SK-N-SH (cell line): ENCODE measurements around the gene SSX5. TPM values are rescaled to one million over a fixed set of nuclear protein-coding genes. Genes with fewer than 3 reads are reported as not detected.

Experiments used
- CTCF ChIA-PET: fragments of 300-600, 350-600 bp; formaldehyde crosslinking; extraction: SDS; loops from one replicate; lab custom pipeline; 2021; lab: Yijun Ruan, JAX
- POLR2A ChIA-PET: fragments of 350-600 bp; sonication (Branson Sonifier 250); formaldehyde crosslinking; extraction: SDS; loops from one replicate; lab custom pipeline; 2020; ENCODE audit warnings: antibody characterized with exemption, inconsistent platforms; lab: Yijun Ruan, JAX
- DNase-seq: peaks from one replicate; pipeline ENCODE4 v3.0.0; 2012
- H2AFZ ChIP-seq: fragments of 200-600 bp; sonication (generic); 2 replicates; pipeline ENCODE4 v1.8.1; 2016; ENCODE audit warnings: antibody characterized with exemption, mild to moderate bottlenecking, low read depth
- H3F3A ChIP-seq: fragments of 200-600 bp; sonication (generic); replicated peaks from 2 replicates; pipeline ENCODE3; 2016; ENCODE audit warnings: antibody characterized with exemption, mild to moderate bottlenecking; ENCODE audit not compliant: insufficient read depth
- H3K27ac ChIP-seq, 2 experiments: fragments of 200-500 bp in 1 of 2; fragments of 200-600 bp in 1 of 2; sonication (Bioruptor generic) in 1 of 2; sonication (generic), shearing (Covaris generic) in 1 of 2; 2 replicates each; pipeline versions ENCODE4 v1.5.1 to v1.6.1; 2014 to 2016; ENCODE audit warnings: low read depth in 2 of 2, inconsistent platforms in 1 of 2, low read length in 1 of 2, mild to moderate bottlenecking in 1 of 2, mixed read lengths in 1 of 2
- H3K27me3 ChIP-seq: fragments of 200-600 bp; sonication (generic), shearing (Covaris generic); 2 replicates; pipeline ENCODE4 v1.6.1; 2016; ENCODE audit warnings: mixed run types; ENCODE audit not compliant: insufficient read depth
- H3K36me3 ChIP-seq, 2 experiments: fragments of 200-500 bp in 1 of 2; fragments of 200-600 bp in 1 of 2; sonication (Bioruptor generic) in 1 of 2; sonication (generic) in 1 of 2; replicated peaks in 1 of 2; 2 replicates each; pipeline versions ENCODE3 to v1.5.1; 2014 to 2016; ENCODE audit warnings: low read length in 1 of 2, mild to moderate bottlenecking in 1 of 2; ENCODE audit not compliant: insufficient read depth in 2 of 2, control insufficient read depth in 1 of 2
- H3K4me1 ChIP-seq, 2 experiments: fragments of 200-500 bp in 1 of 2; fragments of 200-600 bp in 1 of 2; sonication (Bioruptor generic) in 1 of 2; sonication (generic), shearing (Covaris generic) in 1 of 2; 2 replicates each; pipeline versions ENCODE4 v1.5.1 to v1.6.1; 2014 to 2016; ENCODE audit warnings: low read depth in 1 of 2, low read length in 1 of 2, mixed run types in 1 of 2; ENCODE audit not compliant: insufficient read depth in 2 of 2, control insufficient read depth in 1 of 2
- H3K4me2 ChIP-seq: fragments of 200-600 bp; sonication (generic), shearing (Covaris generic); 2 replicates; pipeline ENCODE4 v1.6.1; 2017; ENCODE audit warnings: mixed run types
- H3K4me3 ChIP-seq, 2 experiments: fragments of 200-500 bp in 1 of 2; fragments of 200-600 bp in 1 of 2; sonication (Bioruptor generic) in 1 of 2; sonication (generic), shearing (Covaris generic) in 1 of 2; 2 replicates each; pipeline versions ENCODE4 v1.5.1 to v1.8.1; 2014 to 2016; ENCODE audit warnings: low read depth in 2 of 2, inconsistent platforms in 1 of 2, low read length in 1 of 2, mild to moderate bottlenecking in 1 of 2, mixed read lengths in 1 of 2, moderate library complexity in 1 of 2
- H3K79me2 ChIP-seq: fragments of 200-600 bp; sonication (generic); 2 replicates; pipeline ENCODE4 v1.8.1; 2017; ENCODE audit warnings: mild to moderate bottlenecking; ENCODE audit not compliant: insufficient read depth
- H3K9ac ChIP-seq: fragments of 200-600 bp; sonication (generic); 2 replicates; pipeline ENCODE4 v1.6.1; 2017; ENCODE audit warnings: mixed run types
- H3K9me2 ChIP-seq: fragments of 200-600 bp; sonication (generic); 2 replicates; pipeline ENCODE4 v1.6.1; 2017; ENCODE audit warnings: mixed run types
- H3K9me3 ChIP-seq: fragments of 200-600 bp; sonication (generic); 2 replicates; pipeline ENCODE4 v1.6.1; 2017; ENCODE audit warnings: mixed run types, mild to moderate bottlenecking, moderate library complexity
- H4K20me1 ChIP-seq: fragments of 200-600 bp; sonication (generic); 2 replicates; pipeline ENCODE4 v1.6.1; 2017; ENCODE audit warnings: mild to moderate bottlenecking, mixed run types; ENCODE audit not compliant: insufficient read depth
- ELF1 ChIP-seq: IDR thresholded peaks from 2 replicates; pipeline ENCODE4 v1.4.0; 2012
- EP300 ChIP-seq, 2 experiments: IDR thresholded peaks; 2 replicates each; pipeline versions ENCODE4 v1.4.0 to v1.6.1; 2012; ENCODE audit warnings: borderline replicate concordance in 1 of 2, low read depth in 1 of 2, low read length in 1 of 2
- FOXM1 ChIP-seq: IDR thresholded peaks from 2 replicates; pipeline ENCODE4 v1.4.0; 2012; ENCODE audit warnings: low read depth, mild to moderate bottlenecking
- GABPA ChIP-seq: IDR thresholded peaks from 2 replicates; pipeline ENCODE4 v1.4.0; 2012; ENCODE audit warnings: low read depth, mild to moderate bottlenecking
- GATA2 ChIP-seq: sonication (generic); formaldehyde crosslinking; IDR thresholded peaks from 2 replicates; pipeline ENCODE4 v1.5.0; 2020; ENCODE audit warnings: mild to moderate bottlenecking, missing genetic modification reagents
- JUND ChIP-seq: IDR thresholded peaks from 2 replicates; pipeline ENCODE4 v1.4.0; 2012
- NFIC ChIP-seq: IDR thresholded peaks from 2 replicates; pipeline ENCODE4 v1.4.0; 2012; ENCODE audit warnings: borderline replicate concordance
- NRF1 ChIP-seq: IDR thresholded peaks from 2 replicates; pipeline ENCODE4 v1.6.1; 2012; ENCODE audit warnings: low read depth, mild to moderate bottlenecking, low read length
- POLR2AphosphoS5 ChIP-seq: IDR thresholded peaks from 2 replicates; pipeline ENCODE4 v1.6.1; 2012; ENCODE audit warnings: low read depth, low read length
- RCOR1 ChIP-seq: fragments of 150-350 bp; IDR thresholded peaks from 2 replicates; pipeline ENCODE4 v1.6.1; 2017; ENCODE audit warnings: antibody characterized with exemption, low read length
- SIN3A ChIP-seq: IDR thresholded peaks from 2 replicates; pipeline ENCODE4 v1.6.1; 2012; ENCODE audit warnings: low read depth, mild to moderate bottlenecking, low read length, moderate library complexity, borderline replicate concordance
- SMC3 ChIP-seq: IDR thresholded peaks from 2 replicates; pipeline ENCODE4 v1.6.1; 2012; ENCODE audit warnings: low read depth, low read length, improper control_type of control experiment
- TAF1 ChIP-seq: IDR thresholded peaks from 2 replicates; pipeline ENCODE4 v1.6.1; 2012; ENCODE audit warnings: low read depth, mild to moderate bottlenecking, low read length, moderate library complexity, borderline replicate concordance
- TCF12 ChIP-seq: IDR thresholded peaks from 2 replicates; pipeline ENCODE4 v1.4.0; 2012
- TEAD4 ChIP-seq: IDR thresholded peaks from 2 replicates; pipeline ENCODE4 v1.4.0; 2012; ENCODE audit warnings: mild to moderate bottlenecking, borderline replicate concordance; ENCODE audit not compliant: insufficient read depth
- YY1 ChIP-seq: IDR thresholded peaks from 2 replicates; pipeline ENCODE4 v1.4.0; 2012; ENCODE audit warnings: low read depth, mild to moderate bottlenecking
- WGBS: methylation state at CpG from one replicate; pipeline ENCODE4 v1.1.6; 2017; ENCODE audit warnings: low lambda C conversion rate; 5-methylcytosine and 5-hydroxymethylcytosine counted together
- polyA plus RNA-seq, 3 experiments: library from polyadenylated mRNA; depleted of rRNA; stranded (reverse); fragments of >200 nt; gene quantifications; 2 replicates each; pipeline ENCODE4 v1.2.3, GENCODE V29; 2012
- TF ChIP-seq, protein P1 (sequence below): fragments of 200-600 bp; sonication (generic); IDR thresholded peaks from 2 replicates; pipeline ENCODE4 v1.6.1; 2017; ENCODE audit warnings: antibody characterized with exemption, mild to moderate bottlenecking, moderate library complexity
- TF ChIP-seq, protein P2 (sequence below): IDR thresholded peaks from 2 replicates; pipeline ENCODE4 v1.4.0; 2012; ENCODE audit warnings: low read depth

Gene SSX5
- polyA plus RNA-seq, 1 of the 3 experiments (the other 2 are of a cell fraction): 0.49 TPM

DNA sequence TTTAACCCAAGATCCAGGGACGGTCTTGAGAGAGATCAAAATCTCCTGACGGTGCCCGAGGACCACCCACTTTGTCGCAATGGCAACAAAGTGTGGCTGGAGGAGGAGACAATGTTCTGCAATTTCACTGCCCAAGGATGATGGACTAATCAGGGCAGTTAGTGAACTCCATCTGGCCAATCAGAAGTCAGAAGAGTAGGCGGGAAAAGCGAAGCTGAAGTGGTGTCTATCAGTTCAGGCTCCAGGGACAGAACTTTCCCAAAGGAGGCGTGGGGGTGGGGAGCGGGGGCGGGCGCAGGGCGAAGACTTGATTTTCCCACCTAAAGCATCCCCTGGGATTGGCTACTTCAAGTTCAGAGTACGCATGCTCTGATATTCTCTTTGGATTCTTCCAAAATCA lies 40.6 kb downstream of the SSX5 start:
- Histone ChIP-seq H3K27ac (no peak overlapping the region), H3K79me2 (no peaks in the 10 kb centered on the region), H3K4me1 (no peaks in the 10 kb centered on the region), H3K36me3 (no peaks in the 10 kb centered on the region), H3K9ac (no peak overlapping the region), H3K9me2 (no peaks in the 10 kb centered on the region), H3K4me3 (no peak overlapping the region), H3K4me2 (no peak overlapping the region), H4K20me1 (no peaks in the 10 kb centered on the region), H2AFZ (no peak overlapping the region), H3F3A (no peaks in the 10 kb centered on the region), H3K27me3 (peaks cover 47% of the 10 kb centered on the region; the same call in 1 of the 2 replicates), H3K9me3 (no peaks in the 10 kb centered on the region)
- CTCF ChIA-PET: no interaction called here
- no peak for DNase-seq
- TF ChIP-seq JUND: no peak
- TF ChIP-seq YY1: no peak
- TF ChIP-seq FOXM1: no peak
- TF ChIP-seq SIN3A: no peak
- POLR2A ChIA-PET: no interaction called here
- 28% methylated on average over 9 of the region's 12 CpGs for WGBS

DNA sequence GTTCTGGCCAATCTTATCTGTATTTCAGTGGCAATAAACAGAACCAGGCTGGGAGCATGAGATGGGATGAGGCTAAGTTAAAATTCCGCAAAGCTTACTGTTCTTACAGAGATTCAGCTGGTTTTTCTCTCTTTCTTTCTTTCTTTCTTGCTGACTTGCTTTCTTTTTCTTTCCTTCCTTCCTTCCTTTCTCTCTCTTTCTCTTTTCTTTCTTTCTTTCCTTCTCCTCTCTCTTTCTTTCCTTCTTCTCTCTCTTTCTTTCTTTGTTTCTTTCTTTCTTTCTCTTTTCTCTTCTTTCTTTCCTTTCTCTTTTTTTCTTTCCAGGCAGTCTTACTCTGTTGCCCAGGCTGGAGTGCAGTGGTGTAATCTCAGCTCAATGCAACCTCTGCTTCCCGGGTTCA lies 41.8 kb downstream of the SSX5 start:
- CTCF ChIA-PET: no interaction called here

More for the DNA sequence above, 41.8 kb downstream of the SSX5 start:
- H3K9ac ChIP-seq: no peak overlapping the region
- POLR2A ChIA-PET: no interaction called here
- WGBS: 5% methylated on average over 2 of the region's 2 CpGs
- H3K36me3 ChIP-seq: no peaks in the 10 kb centered on the region
- no peaks in the 10 kb centered on the region for H4K20me1 ChIP-seq
- H3K27me3 ChIP-seq: peaks cover 47% of the 10 kb centered on the region; the same call in 1 of the 2 replicates
- H2AFZ ChIP-seq: no peak overlapping the region
- H3K4me3 ChIP-seq: no peak overlapping the region
- DNase-seq: no peak
- no peaks in the 10 kb centered on the region for H3K4me1 ChIP-seq
- H3K4me2 ChIP-seq: no peak overlapping the region
- no peaks in the 10 kb centered on the region for H3F3A ChIP-seq
- H3K9me2 ChIP-seq: no peaks in the 10 kb centered on the region
- H3K9me3 ChIP-seq: no peaks in the 10 kb centered on the region
- H3K27ac ChIP-seq: no peak overlapping the region
- TF ChIP-seq SMC3 (no peak), NRF1 (no peak), TAF1 (no peak), POLR2AphosphoS5 (no peak), RCOR1 (no peak), NFIC (no peak), YY1 (no peak), JUND (no peak), TCF12 (no peak), ELF1 (no peak), TEAD4 (no peak), FOXM1 (no peak), EP300 (IDR thresholded peaks at IDR 0.05; ENCODE audit: borderline replicate concordance in 1 of 2, low read depth in 1 of 2, low read length in 1 of 2) (no peak), GABPA (no peak), GATA2 (no peak)
- TF ChIP-seq, protein P1, sequence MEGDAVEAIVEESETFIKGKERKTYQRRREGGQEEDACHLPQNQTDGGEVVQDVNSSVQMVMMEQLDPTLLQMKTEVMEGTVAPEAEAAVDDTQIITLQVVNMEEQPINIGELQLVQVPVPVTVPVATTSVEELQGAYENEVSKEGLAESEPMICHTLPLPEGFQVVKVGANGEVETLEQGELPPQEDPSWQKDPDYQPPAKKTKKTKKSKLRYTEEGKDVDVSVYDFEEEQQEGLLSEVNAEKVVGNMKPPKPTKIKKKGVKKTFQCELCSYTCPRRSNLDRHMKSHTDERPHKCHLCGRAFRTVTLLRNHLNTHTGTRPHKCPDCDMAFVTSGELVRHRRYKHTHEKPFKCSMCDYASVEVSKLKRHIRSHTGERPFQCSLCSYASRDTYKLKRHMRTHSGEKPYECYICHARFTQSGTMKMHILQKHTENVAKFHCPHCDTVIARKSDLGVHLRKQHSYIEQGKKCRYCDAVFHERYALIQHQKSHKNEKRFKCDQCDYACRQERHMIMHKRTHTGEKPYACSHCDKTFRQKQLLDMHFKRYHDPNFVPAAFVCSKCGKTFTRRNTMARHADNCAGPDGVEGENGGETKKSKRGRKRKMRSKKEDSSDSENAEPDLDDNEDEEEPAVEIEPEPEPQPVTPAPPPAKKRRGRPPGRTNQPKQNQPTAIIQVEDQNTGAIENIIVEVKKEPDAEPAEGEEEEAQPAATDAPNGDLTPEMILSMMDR: no peak
- TF ChIP-seq, protein P2, sequence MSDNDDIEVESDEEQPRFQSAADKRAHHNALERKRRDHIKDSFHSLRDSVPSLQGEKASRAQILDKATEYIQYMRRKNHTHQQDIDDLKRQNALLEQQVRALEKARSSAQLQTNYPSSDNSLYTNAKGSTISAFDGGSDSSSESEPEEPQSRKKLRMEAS: no peak
- H3K79me2 ChIP-seq: no peaks in the 10 kb centered on the region
